H7 (cell line): ENCODE results near the gene CASTOR1. TPM values are rescaled to one million over a fixed set of nuclear protein-coding genes. Genes with fewer than 3 reads are reported as not detected.
A peak's percentile ranks its signal among the peaks of the same experiment; 100 is the strongest.

Source experiments
- DNase-seq: peaks from one replicate; pipeline ENCODE4 v3.0.0; 2012
- H3K27me3 ChIP-seq: 2 replicates; pipeline ENCODE4 v1.6.0; 2011; ENCODE audit warnings: mild to moderate bottlenecking, low read length; ENCODE audit not compliant: control insufficient read depth, insufficient read depth
- H3K36me3 ChIP-seq: replicated peaks from 2 replicates; pipeline ENCODE4 v1.5.1; 2011; ENCODE audit warnings: low read length; ENCODE audit not compliant: control insufficient read depth, insufficient read depth
- H3K4me3 ChIP-seq: 2 replicates; pipeline ENCODE4 v1.5.1; 2011; ENCODE audit warnings: low read depth, mild to moderate bottlenecking, control low read depth, low read length, moderate library complexity; ENCODE audit not compliant: insufficient read depth
- total RNA-seq: library from RNA; depleted of rRNA; stranded (reverse); fragments of >200 nt; shearing (Covaris generic); gene quantifications from 2 replicates; pipeline ENCODE4 v1.2.3, GENCODE V29; 2014

CASTOR1 gene
- total RNA-seq, 1 experiment from 2014 or later, result 15.4 TPM

- Histone ChIP-seq H3K36me3 (peaks cover 1% of the 10 kb centered on the region; the same call in 1 of the 2 replicates), H3K27me3 (no peaks in the 10 kb centered on the region), H3K4me3 (peak overlapping the region; percentile 95)
- DNase-seq, result peak; percentile 89
Observed at GRCh38 chr22:30326255-30326705, 37.0 kb upstream of the CASTOR1 start.

GRCh38 chr22:30325724-30326254 is 36.5 kb upstream of the CASTOR1 start:
- 0 out of 2 replicates have a peak, but pooled peaks cover under 1% of the 10 kb centered on the region for H3K36me3 ChIP-seq
- DNase-seq, result no peak
- H3K27me3 ChIP-seq, result no peaks in the 10 kb centered on the region
- H3K4me3 ChIP-seq, result peak overlapping the region; percentile 95

DNA sequence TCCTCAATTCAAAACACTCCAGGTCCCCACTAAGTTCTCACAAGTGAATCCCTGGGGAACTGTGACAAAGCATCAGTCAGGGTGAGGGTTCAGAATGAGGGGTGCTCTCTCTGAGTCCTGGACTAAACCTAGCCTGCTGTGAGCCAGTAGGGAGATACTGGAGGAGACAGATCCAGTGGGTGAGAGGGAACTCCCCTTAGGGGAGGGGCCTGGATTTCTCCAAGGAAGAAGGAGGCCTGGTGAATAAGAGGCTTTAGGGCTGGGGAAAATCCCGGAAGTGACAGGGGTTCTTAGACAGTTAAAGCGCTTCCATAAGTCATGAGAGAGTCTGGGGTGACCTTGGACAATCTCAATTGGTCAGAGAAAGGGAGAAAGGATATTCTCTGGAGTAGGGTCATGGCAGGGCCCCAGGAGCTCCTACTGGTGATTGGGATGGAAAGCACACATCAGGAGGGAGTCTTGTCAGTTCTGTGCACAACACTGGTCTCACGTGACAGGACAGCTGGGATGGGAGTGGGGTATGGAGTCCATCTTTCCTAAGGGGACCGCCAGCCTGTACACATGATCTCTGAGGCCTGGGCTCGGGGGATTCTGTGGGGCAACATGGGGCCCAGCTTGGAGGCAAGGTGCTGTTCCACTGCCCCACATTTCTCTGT is 35.9 kb upstream of the CASTOR1 start:
- Histone ChIP-seq H3K36me3 (no peaks in the 10 kb centered on the region), H3K27me3 (no peaks in the 10 kb centered on the region), H3K4me3 (no peak overlapping the region)
- no peak for DNase-seq

- no peak for DNase-seq
- H3K4me3 ChIP-seq, result no peak overlapping the region
- no peaks in the 10 kb centered on the region for H3K27me3 ChIP-seq
- H3K36me3 ChIP-seq, result no peaks in the 10 kb centered on the region; the same call in 1 of the 2 replicates
Observed at GRCh38 chr22:30324014-30324730, 34.9 kb upstream of the CASTOR1 start.

DNA sequence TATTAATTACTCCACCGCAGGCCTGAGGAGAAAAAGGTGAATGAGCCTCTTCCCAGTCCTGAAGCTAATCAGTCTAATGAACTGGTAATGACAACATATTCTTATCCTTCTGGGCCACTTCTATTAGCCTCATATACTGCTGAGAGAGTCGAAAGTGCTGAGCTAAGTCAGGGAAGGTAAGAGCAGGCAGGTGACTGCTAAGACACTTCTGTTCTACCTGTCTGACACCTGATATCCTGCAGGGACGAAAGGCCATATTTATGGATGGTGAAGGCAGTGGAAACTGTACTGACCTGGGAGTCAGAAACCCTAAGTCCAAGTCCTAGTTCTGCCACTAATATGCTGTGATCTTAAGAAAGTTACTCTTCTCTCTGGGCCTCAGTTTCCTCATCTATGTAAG is 33.9 kb upstream of the CASTOR1 start:
- no peaks in the 10 kb centered on the region; the same call in 1 of the 2 replicates for H3K36me3 ChIP-seq
- no peaks in the 10 kb centered on the region for H3K27me3 ChIP-seq
- H3K4me3 ChIP-seq, result no peak overlapping the region
- DNase-seq, result no peak

- H3K27me3 ChIP-seq, result no peaks in the 10 kb centered on the region
- no peaks in the 10 kb centered on the region; the same call in 1 of the 2 replicates for H3K36me3 ChIP-seq
- H3K4me3 ChIP-seq, result no peak overlapping the region
- DNase-seq, result no peak
Observed at GRCh38 chr22:30321461-30321860, 32.2 kb upstream of the CASTOR1 start.

DNA sequence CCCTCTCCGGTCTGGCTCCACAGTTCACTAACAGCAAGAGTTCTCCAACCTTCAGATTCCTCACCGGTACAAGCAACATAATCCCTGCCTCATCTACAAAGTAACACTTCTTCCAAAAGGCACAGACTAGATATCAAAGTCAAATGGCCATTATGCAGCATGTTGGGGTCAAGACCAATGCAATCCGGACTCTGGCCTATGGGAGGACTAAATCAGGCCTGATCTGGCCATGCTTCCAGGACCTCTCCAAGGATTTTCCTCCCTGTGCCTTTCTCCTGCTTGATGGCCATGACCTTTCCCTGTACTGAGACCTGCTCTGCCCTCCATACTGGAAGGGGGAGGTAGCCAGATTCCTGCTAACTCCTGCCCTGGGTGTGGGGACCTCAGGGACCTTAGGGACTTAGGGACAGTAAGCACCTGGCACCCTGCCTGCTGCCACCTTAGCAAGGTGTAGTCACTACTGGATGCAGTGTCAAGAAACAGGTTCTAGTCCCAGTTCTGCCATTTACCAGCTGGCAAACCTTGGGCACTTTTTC is 30.8 kb upstream of the CASTOR1 start:
- DNase-seq, result no peak
- no peaks in the 10 kb centered on the region for H3K27me3 ChIP-seq
- H3K4me3 ChIP-seq, result no peak overlapping the region
- no peaks in the 10 kb centered on the region; the same call in 1 of the 2 replicates for H3K36me3 ChIP-seq

DNA sequence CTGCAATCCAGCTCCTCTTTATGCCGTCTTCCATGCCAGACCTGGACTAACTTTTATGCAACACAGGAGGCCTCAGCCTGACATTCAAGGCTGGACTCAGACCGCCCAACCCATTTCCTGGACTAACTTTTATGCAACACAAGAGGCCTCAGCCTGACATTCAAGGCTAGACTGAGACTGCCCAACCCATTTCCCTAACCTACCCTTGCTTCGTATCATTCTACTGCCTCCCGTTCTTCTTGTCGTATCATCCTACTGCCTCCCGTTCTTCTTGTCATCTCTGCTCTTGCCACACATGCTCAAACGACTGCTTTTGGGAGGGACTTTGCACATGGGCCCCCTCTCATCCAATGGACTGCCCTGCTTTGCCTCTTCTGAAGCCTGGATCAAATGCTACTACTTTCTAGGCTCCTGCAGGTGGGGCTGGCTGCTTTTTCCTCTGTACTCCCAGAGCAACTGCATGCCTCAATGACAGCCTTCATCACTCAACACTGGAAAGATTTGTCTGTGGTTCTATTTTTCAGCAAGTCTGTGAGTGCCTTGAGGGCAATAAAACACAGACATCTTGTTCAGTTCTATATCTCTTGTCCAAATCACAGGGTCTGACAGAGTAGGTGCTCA is 29.6 kb upstream of the CASTOR1 start:
- DNase-seq, result no peak
- no peaks in the 10 kb centered on the region for H3K27me3 ChIP-seq
- no peak overlapping the region for H3K4me3 ChIP-seq
- H3K36me3 ChIP-seq, result no peaks in the 10 kb centered on the region; the same call in 1 of the 2 replicates

DNA sequence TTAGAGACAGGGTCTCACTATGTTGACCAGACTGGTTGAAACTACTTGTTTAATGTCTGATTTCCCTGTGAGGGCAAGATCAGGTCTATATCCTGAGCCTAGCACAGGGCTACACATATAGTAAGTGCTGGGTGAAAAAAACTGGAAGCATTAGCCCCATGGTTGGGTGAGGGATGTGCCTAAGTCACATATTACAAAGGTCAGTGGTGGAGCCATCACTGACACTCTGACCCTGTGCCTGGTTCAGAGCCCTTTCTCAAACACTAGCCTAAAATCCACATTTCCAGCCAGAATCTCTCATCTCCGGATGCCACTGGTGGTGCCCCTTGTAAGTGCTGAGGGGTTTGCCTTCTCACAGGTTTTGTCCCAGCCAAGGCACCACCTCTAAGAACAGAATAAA is 28.5 kb upstream of the CASTOR1 start:
- H3K4me3 ChIP-seq, result no peak overlapping the region
- H3K36me3 ChIP-seq, result no peaks in the 10 kb centered on the region; the same call in 1 of the 2 replicates
- DNase-seq, result no peak
- H3K27me3 ChIP-seq, result no peaks in the 10 kb centered on the region

DNA sequence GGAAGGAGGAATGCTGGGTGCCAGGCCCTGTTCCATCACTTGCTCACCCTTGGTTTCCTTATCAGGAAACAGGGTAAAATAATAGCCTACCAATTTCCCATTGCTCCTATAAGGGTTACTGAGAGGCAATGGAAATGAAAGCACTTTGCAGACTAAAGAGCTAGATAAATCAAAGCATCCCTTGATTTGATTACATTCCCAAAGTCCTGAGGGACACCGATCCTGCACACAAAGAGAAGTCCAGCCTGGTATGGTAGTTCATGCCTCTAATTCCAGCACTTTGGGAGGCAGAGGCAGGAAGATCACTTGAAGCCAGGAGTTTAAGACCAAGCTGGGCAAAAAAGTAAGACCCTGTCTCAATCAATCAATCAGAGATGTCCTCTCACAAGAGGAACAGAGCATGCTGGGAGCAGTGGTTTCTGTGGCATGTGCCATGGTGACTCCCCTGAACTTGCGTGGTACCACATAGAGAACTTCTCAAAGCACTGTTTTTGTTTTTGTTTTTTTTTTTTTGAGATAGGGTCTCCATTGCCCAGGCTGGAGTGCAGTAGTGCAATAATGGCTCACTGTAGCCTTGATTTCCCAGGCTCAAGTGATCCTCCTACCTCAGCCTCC is 26.8 kb upstream of the CASTOR1 start:
- H3K27me3 ChIP-seq, result no peaks in the 10 kb centered on the region
- DNase-seq, result no peak
- H3K36me3 ChIP-seq, result no peaks in the 10 kb centered on the region; the same call in 1 of the 2 replicates
- no peak overlapping the region for H3K4me3 ChIP-seq

DNA sequence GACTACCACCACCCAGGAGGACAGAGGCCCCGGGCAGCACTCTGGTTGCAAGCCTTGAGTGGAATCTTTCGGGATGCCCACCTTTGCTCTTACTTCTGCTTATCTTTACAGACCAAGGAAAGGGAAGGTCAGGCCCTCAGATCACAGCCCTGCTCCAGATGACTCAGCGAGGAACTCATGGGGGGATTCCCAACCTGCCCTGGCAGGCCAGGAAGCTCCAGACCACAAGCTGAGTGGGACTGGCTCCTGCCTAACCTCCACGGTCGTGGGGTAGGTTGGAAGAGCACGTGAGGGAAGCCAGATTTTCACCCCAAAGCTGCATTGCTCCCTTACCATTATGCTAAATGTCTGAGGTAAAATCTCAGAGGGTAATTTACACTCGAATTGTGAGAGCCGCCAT is 25.6 kb upstream of the CASTOR1 start:
- Histone ChIP-seq H3K4me3 (no peak overlapping the region), H3K27me3 (no peaks in the 10 kb centered on the region), H3K36me3 (no peaks in the 10 kb centered on the region; the same call in 1 of the 2 replicates)
- no peak for DNase-seq

DNA sequence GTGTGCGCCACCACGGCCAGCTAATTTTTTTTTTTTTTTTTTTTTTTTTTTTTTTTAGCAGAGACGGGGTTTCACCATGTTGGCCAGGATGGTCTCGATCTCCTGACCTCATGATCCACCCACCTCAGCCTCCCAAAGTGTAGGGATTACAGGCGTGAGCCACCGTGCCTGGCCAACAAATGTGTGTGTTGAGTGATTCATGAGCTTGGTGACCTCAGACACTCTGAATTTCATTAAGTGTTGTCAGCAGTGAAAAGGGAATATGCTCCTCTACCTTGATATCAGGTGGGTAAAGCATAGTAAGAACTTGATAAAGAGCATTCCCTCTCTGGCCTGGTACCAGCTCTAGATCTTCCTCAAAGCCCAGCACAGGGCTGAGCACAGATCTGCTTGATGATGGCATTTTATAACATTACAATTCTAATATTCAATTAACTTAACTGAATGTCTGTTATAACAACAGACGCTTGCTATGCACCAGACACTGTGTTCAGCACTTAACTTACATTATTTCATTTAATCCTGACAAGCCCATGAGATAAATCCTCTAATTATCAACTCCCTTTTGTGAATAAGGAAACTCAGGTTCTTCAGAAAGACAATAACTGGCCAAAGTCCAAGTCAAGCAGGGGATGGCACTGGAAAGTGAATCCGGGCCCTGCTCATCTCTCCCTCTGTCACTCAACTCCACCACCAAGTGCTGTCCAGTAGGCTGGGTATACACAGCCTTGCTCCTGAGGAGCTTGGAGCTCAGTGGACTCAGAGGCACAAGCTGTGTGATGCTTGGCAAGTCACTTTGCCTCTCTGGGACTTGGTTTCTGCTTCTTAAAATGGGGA is 24.4 kb upstream of the CASTOR1 start:
- Histone ChIP-seq H3K36me3 (no peaks in the 10 kb centered on the region), H3K4me3 (no peak overlapping the region), H3K27me3 (no peaks in the 10 kb centered on the region)
- DNase-seq, result no peak

DNA sequence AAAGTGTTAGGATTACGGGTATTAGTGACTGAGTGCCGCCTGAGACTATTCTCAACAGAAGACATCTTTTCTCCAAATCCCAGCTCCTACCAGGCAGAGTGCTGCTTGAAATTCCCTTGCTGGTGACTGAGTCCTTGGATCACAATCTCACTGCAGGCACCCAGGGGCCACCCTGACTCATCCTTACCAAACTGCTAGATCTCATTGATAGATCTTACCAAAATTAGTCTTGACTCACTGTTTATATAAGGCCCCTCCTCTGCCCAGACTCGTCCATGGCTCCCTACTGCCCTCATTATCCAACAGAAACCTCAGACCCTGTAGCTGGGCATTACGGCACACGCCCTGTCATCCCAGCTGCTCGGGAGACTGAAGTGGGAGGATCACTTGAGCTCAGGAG is 22.7 kb upstream of the CASTOR1 start:
- Histone ChIP-seq H3K4me3 (no peak overlapping the region), H3K27me3 (no peaks in the 10 kb centered on the region), H3K36me3 (no peaks in the 10 kb centered on the region)
- DNase-seq, result no peak
